Measurements from ENCODE around the gene DOK5.

Gene DOK5

DNA sequence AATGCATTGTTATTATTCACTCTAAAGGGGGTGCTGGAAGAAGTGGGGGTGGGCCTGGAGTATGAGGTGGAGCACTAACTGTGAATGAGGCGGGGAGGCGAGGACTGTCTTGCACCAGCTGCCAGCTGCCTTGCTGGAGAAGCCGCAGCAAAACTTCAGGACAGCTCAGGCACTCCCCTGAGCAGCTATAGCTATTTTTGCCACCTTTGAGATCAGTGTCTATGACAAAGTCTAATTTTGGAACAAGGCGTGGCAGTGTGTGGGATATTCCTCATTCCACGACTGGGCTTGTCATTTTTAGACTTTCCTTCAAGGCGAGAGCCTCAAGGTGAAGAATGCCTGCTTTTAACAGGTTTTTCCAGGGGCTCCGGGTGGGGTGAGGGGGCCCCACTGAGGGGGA lies 143.8 kb downstream of the DOK5 start:
- TF ChIP-seq CTCF (conservative IDR thresholded peaks at IDR 0.05) = no peak
- H3K27ac ChIP-seq = no peak overlapping the region

DNA sequence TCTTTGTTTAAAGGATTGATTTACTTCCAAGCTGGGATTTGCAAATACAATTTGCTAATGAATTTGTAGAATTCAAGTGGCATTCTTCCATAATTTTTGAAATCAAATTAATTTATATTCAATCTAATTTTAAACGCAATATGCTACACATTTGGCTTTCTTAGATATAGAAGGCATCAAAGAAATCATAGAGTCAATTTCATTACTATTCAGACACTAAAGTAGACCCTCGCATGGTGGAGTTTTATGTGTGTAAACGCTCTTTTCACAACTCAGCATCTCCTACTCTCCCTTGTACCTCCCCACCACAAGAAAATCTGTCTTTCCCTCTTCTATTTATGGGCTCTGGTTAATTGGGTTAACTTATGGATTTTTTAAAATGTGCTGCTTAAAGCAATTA lies 144.3 kb downstream of the DOK5 start:
- TF ChIP-seq CTCF (conservative IDR thresholded peaks at IDR 0.05) = no peak
- no peak overlapping the region for H3K27ac ChIP-seq

GRCh38 chr20:54620611-54621010 lies 145.2 kb downstream of the DOK5 start:
- H3K27ac ChIP-seq = no peak overlapping the region
- no peak for TF ChIP-seq CTCF (conservative IDR thresholded peaks at IDR 0.05)

DNA sequence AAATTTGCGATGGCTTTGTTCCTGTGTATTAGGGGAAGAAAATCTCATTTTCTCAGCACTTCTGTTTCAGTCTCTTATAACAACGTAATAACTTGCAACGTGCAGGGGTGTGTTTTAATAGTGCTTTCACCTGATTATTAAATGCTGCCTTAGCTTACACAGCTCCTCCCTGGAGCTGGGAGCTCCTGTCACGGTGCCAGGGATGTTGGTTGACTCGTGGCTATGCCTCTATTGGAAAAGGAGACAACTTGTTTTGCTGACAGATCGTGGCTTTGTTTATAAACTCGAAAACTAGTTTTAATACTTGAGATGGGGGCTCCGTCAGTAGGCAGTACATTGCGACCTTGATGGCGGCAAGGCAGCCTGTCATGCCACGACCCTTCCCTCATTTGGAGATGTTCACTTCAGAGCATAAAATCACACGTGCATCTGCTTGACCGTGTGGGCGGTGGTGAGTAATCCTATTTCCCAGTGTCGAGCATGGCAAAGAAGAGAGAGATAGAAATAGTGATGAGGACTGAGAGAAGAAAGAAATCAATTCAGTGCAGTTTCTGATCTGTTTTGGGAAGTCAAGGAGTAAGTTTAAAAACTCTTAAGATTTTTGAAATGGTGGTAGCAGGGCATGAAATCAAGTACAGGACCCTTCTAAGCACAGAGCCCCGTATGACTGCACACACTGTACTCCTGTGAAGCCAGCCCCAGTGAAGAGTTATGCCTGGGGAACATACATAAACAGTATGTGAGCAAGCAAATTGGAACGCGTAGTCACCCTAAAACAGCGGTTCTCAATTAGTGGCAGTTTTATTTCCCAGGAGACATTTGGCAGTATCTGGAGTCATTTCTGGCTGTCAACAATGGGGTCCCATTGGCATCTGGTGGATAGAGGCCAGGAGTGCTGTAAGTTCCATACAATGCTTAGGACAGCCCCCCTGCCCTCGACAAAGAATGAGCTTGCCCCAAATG lies 147.2 kb downstream of the DOK5 start:
- no peak for TF ChIP-seq CTCF (conservative IDR thresholded peaks at IDR 0.05)
- H3K27ac ChIP-seq = no peak overlapping the region

- no peak for TF ChIP-seq CTCF (conservative IDR thresholded peaks at IDR 0.05)
Measured at GRCh38 chr20:54623991-54624569, 148.7 kb downstream of the DOK5 start.

DNA sequence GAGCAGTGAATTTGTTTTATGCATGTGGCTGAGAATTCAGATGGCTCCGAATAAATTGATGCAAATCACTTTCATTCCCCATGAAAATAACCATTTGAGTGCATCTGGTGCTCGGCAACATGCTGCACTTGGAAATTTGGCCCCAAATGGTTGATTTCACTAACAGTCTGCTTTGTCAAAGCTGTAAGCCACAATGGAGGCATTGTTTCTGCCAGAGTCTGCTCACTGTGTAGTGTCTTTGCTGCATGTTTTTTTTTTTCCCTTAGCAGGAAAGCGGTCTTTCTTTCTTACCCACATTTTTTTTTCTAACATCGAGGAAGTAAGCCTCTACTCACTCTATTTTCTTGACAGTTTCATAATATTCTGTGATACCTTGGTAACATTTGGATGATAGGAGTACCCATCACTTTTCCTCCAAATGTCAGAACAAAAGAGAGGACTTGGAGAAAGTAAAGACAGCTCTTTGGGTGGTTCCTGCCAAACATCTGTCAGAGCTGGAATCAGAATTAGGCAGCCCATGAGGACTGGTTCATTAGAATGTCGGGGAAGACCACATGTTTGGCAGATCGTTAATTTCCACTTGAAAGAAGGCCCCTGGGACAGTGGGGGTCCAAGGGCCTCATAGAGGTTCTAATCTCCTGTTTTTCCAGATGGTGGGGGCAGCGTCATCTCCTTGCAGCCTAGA lies 149.5 kb downstream of the DOK5 start:
- TF ChIP-seq CTCF (conservative IDR thresholded peaks at IDR 0.05) = no peak
- no peak overlapping the region for H3K27ac ChIP-seq

More at GRCh38 chr20:54623991-54624569, 148.7 kb downstream of the DOK5 start:
- no peak overlapping the region for H3K27ac ChIP-seq

GRCh38 chr20:54625497-54625896 lies 150.1 kb downstream of the DOK5 start:
- no peak for TF ChIP-seq CTCF (conservative IDR thresholded peaks at IDR 0.05)
- no peak overlapping the region for H3K27ac ChIP-seq
